ENCODE data around the gene DYNLL2. TPM values are rescaled to one million over a fixed set of nuclear protein-coding genes. Genes with fewer than 3 reads are reported as not detected.
A peak's percentile ranks its signal among the peaks of the same experiment; 100 is the strongest.
"Not testable (repeated sequence)": the region's sequence is repeated elsewhere in the genome, so short reads cannot be mapped to it uniquely, and the experiment has no call there.

DYNLL2 gene
- total RNA-seq, 1 donor from 2014 or later = 55.7 TPM

DNA sequence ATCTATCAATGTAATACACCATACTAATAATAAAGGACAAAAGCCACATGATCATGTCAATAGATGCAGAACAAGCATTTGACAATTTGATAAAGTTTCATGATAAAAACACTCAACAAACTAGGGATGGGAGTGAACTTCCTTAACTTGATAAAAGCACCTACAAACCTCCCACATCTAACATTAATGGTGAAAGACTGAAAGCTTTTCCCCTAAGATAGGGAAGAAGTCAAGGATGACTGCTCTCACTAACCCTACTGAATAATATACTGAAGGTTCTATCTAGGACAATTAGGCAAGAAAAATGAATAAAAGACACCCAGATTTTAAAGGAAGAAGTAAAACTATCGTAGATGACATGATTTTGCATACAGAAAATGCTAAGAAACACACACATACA is 10.4 kb upstream of the DYNLL2 start:
- DNase-seq (ENCODE audit: low spot score) = no peak

DNA sequence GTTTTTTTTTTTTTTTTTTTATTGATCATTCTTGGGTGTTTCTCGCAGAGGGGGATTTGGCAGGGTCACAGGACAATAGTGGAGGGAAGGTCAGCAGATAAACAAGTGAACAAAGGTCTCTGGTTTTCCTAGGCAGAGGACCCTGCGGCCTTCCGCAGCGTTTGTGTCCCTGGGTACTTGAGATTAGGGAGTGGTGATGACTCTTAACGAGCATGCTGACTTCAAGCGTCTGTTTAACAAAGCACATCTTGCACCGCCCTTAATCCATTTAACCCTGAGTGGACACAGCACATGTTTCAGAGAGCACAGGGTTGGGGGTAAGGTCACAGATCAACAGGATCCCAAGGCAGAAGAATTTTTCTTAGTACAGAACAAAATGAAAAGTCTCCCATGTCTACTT is 10.0 kb upstream of the DYNLL2 start:
- not testable (repeated sequence) for DNase-seq (ENCODE audit: low spot score)

DNA sequence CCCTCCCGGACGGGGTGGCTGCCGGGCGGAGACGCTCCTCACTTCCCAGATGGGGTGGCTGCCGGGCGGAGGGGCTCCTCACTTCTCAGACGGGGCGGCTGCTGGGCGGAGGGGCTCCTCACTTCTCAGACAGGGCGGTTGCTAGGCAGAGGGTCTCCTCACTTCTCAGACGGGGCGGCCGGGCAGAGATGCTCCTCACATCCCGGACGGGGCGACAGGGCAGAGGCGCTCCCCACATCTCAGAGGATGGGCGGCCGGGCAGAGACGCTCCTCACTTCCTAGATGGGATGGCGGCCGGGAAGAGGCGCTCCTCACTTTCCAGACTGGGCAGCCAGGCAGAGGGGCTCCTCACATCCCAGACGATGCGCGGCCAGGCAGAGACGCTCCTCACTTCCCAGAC is 8.8 kb upstream of the DYNLL2 start:
- not testable (repeated sequence) for DNase-seq (ENCODE audit: low spot score)

DNA sequence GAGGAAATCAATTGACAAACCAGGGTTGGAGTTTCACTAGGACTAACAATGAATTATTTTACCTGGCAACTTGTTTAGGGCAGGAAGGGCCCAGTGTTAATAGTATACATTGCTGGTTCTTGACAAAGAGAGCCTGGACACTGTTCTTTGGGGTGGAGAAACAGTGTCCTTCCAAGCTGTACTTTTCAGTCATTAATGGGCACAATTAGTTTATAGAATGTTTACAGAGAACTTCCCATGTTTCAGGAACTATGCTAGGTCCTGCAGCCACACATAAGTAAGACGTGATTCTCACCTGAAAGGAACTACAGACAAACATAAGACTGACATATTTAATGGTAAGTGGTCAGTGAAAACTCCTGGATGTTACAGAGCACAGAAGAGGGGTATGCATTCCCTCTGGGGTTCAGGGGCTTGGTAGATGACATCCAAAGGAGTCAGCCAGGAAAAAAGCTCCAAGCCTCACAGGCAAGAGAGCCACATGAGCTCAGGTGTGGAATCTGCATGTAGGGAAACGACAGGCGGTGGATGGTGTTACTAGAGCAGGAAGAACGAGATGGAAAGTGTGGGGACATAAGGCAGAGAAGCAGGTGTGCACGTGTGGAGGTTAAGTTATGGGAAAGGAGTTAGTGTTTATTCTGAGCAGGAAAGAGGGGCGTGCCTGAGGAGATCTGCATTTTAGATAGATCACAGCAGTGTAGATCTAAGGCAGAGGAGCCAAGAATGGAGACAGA is 3.8 kb upstream of the DYNLL2 start:
- no peak for DNase-seq (ENCODE audit: low spot score)

DNA sequence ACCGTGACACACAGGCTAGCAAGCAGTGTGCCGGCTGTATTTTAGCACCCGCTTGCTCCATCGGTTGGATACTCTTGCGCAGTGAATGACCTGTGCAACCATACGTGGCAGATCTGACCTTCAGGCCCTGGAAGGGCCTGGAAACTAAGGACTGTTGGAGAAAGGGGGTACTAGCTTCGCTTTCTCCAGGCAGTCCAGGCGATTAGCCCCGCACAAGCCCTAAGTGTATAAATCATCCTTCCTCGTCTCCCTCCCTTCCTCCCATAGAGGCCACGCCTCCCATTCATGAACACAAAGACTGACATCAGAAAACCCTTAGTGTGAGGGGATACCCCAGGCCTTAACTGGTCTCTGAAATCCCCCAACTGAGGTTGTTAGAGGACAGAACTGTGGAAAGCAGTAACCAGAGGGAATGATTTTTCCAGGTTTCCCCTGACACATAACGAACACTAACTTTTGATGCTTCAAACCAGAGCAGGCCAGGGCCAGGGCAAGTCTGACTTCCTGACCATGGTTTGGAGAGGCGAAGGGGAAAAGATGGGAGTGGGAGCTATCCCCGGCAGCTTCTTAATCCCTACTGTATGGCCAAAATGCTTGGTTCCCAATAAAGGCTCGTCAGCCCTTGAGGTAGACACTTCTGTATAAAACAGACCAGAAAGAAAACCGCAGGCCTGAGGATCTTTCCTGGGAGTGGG is 1.4 kb upstream of the DYNLL2 start:
- no peak for DNase-seq (ENCODE audit: low spot score)

DNA sequence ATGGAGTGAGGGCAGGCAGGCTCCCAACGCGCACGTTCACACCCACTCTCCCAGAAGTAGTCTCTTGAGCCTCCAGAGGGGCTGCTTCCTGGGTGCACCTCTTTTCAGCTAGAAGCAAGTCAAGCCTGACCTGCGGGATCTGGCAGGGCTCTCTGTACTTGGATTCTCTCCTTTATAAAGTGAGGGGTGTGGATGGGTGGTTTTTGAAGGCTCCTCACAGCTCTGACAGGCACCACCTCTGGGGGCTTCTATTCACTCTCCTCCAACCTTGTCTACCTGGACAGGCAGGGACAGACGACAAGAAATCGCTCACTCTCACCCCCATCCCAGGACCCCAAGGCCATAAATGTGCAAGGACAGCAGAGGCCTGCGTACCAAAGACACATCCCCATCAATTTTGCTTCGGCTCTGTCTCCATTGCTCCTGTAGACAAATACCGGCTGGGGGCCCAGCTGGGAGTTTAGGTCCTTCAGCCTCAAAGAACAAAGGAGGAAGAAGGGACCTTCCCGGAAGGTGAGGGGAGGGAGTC is 814 bp upstream of the DYNLL2 start:
- no peak for DNase-seq (ENCODE audit: low spot score)

DNA sequence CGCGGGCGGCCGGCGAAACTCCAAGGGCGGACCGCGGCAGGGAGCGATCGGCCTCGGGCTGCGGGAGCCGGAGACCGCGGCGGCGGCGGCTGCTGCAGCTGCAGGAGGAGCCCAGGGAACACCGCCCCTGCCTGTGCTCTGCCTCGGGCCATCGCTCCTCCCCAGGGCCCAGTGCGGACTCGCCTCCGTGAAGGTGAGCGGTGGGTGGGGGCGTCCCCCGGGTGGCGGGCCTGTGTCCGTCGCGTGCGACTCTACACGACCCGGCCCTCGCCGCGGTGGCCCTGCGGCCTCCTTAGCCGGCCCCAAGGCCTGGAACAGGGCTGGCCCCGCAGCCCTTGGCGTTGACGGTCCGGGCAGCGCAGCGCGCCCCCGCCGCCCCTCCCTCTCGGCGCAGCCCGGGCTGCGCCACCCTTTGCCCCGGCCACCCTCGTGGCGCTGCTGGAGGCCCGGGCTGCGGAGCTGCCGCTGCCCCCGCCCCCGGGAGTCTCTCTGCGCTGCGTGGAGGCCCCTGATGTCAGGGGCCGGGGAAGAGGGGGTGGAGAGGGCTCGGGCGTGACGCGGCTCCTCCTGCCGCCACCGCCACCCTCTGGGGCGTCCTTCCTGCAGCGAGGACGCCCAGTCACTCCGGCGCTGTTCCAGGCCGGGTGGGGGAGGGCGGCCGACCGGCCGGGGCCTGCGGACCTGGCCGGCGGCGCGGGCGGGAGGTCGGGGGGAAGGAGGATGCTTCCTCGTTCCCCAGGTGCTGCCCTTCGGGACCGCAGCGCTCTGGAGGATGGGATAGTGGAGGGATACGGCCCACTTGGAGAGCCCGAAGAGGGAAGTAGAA is 485 bp downstream of the DYNLL2 start:
- peak; percentile 40 for DNase-seq (ENCODE audit: low spot score)

DNA sequence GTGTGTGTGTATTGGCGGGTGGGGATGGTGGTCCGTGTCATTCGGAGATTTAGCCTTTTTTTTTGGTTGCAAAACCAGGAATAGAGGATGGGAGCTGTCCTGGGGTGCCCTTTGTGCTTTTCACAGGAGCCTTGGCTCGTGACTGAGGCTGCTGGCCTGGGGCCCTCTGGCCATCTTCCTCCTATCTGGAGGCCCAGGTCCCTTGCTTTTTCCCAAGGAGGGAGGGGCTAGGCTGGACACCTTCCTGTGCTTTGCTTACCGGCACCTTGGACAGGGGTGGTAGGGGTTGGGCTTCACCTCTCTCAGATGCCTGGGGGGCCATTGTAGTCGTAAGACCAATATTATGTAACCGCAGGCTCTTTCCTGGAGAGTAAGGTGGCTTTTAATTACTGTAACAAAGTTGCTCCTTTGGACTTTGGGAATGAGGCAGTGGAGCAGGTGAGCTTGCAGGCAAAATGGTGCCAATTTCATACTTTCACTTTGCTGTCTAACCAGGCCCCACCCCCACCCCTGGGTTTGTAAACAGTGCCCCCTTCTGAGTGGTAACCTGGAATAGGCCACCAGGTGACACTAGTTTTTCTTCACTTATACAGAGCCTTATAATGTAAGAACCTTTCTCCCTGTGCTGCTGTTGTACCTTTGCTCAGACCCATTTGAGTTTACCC is 1.2 kb downstream of the DYNLL2 start:
- DNase-seq (ENCODE audit: low spot score) = no peak

DNA sequence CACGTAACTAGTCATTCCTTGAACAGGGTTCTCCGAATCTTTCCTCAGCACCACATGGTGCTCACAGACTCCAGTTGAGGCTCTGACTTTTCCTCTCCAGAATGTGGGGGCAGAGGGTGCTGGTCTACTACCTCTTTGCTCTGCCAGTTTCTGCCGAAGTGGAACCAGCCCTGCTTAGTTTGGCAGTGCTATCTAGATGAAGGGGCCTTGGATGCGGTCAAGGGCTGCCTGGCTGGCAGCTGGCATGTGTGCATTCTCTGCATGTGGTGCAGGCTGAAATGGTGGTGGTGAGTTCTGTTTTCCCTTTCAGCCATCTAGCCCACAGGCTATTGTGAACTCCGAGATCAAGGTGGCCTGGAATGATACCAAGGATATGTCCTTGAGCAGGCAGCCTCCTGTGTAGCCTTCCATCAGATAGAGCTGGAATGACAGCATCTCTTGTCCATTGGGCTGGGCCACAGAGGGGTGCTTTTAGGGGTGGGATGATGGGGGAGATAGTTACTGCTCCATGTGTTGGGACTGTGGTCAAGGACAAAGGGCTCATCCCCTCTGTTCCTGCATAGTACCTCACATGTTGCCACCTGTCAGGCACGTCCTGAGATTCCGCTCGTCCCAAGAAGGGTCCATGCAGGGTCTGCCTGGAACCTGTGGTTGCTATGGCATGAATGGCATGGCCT is 2.0 kb downstream of the DYNLL2 start:
- DNase-seq (ENCODE audit: low spot score) = no peak

DNA sequence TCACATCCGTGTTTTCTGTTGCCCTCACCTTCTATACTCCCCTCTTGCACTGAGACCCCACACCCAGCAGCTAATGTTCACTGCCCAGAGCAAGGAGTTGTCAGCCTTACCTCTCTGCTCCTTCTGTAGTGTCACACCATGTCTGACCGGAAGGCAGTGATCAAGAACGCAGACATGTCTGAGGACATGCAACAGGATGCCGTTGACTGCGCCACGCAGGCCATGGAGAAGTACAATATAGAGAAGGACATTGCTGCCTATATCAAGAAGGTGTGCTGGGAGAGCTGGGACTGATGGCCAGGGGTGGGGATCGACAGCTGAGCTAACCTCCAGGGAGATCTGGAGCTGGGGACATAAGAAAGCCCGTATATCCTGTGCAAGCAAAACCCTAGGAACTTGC is 3.7 kb downstream of the DYNLL2 start:
- DNase-seq (ENCODE audit: low spot score) = no peak

DNA sequence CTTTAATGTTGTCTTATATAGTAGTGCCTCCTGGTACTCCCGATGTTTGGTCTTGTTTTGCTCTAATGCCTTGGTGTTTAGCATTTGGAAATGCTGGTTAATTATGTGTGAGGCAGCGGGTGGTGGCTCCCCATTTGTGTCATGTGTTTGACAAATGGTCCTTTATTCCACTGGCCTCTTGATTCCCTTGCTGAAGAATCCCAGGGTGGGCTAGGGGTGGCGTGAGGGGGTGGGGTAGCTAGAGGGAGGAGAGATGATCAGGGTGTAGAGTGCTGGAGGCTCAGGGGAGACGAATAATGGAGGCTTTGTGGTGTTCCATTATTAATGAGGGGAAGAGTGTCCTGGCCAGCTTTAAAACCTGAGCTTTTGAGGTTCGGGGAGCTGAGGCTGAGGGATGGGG is 5.4 kb downstream of the DYNLL2 start:
- DNase-seq (ENCODE audit: low spot score) = no peak

DNA sequence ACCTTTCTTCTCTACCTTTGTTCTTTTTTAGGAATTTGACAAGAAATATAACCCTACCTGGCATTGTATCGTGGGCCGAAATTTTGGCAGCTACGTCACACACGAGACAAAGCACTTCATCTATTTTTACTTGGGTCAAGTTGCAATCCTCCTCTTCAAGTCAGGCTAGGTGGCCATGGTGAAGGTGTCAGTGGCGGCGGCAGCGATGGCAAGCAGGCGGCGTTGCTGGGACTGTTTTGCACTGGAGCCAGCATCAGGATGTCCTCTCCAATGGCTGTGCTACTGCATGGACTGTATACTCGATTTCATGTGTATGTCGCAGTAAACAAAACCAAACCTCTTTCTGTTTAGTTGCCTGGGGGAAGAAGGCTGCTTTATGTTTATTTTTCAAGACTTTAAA is 5.9 kb downstream of the DYNLL2 start:
- DNase-seq (ENCODE audit: low spot score) = no peak

DNA sequence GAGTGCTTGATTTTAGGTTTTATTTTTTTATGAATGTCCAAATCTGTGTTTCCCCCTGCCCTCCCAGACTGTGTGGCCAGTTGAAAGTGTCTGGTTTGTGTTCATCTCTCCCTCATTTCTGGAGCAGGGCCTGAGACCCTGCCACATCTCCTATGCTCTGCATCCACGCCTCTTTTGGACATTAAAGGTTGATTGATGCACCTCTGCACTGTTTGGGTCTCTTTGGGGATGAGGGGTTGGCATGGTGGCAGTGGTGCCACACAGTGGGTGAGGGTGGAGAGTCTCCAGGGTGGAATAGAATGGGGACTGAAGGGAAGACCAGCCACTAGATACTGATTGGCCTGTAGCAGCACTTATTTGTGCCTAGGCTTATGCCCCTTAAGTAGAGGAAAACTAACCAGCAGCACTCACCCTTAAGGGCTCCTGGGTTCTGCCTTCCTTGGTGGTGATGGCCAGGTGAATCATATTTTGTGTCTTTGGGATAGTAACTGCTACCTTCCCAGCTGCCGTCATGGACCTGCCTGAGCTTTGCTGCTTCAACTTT is 7.9 kb downstream of the DYNLL2 start:
- no peak for DNase-seq (ENCODE audit: low spot score)

DNA sequence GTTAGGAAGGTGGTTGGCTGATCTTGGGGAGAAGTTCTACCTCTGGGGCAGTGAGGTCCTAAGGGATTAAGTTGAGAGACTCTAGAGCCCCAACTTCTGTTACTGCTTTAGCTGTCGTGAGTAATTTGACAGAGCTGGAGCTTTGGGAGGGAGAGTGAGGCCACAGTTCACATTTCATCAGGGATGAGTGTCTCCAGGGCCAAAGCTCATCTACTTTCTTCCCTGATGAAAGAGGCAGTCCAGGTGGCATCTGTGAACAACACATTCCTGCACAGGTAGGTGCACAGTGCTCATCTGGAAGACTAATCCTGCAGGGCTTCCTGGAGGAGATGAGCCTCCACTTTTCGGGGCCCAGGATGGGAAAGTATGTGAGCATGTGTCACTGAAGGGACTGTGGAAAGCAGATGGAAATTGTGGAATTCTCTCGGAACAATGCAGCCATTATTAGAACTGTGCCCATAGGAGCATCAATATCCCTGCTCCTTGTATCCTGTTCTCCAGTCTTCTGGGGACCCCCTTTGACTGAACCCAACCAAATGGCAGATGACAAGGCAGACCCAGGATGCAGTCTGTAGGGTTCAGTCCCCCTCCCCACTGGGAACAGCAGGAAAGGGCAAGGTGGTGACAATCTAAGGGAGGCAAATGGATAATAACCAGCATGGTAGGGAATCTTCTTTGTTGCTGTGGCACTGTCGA is 9.0 kb downstream of the DYNLL2 start:
- no peak for DNase-seq (ENCODE audit: low spot score)

DNA sequence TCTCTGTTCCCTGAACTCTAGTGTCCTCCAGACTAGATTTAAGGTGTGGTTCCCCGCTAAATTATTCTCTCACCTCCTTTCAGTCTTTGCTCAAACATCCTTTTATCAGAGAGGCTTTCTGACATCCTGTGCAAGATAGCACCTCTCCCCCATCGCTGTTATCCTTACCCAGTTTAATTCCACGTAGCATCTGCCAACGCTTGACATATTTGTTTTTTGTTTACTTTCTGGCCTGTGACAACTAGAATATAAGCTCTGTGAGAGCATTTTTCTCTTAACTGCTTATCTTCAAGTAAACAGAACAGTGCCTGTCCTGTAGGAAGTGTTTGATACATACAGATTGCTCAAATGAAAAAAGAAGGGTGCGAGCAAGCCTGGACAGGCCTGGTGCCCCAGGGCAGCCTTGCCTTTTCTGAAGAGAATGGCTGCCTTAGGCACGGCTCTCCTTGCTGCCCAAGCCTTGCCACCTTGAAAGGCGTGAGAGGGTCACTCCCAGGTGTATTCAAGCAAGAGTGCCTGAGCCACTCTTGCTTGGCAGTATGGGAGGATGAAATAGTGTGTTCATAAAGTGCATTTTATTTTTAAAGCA is 9.7 kb downstream of the DYNLL2 start:
- no peak for DNase-seq (ENCODE audit: low spot score)

DNA sequence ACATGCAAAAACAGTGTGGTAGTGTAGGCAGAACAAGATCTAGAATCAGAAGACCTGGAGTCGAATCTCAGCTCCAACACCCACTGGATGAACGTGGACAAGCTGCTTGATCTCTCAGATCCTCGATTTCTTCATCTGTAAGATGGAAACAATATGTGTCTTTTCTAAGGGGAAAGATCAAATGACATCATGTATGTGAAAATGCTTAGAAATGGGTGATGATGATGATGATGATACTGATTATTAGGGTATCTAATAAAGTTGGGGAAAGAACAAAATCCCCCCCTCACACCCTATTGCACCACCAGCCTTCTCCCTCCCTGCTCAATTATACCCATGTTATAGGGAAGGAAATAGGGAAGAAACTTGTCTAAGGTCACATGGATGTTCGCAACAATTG is 10.9 kb downstream of the DYNLL2 start:
- DNase-seq (ENCODE audit: low spot score) = no peak

DNA sequence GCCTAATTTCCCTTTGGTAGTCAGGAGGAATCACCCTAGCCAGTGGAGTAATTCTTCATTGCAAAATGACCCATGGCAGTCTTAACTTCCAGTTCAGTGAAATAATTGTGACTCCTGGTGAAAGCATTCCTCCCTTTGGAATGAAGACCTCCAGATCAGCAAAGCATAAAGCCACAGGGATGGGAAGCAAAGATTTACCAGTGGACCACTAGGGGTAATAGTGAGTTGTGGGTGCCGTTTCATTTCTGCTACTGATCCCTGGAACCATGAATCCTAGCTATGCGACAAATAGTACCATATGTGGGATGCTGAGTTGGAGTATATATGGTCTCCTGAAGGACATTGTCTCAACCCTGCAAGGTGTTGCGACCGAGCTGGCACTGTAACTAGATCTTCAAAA is 13.7 kb downstream of the DYNLL2 start:
- no peak for DNase-seq (ENCODE audit: low spot score)

DNA sequence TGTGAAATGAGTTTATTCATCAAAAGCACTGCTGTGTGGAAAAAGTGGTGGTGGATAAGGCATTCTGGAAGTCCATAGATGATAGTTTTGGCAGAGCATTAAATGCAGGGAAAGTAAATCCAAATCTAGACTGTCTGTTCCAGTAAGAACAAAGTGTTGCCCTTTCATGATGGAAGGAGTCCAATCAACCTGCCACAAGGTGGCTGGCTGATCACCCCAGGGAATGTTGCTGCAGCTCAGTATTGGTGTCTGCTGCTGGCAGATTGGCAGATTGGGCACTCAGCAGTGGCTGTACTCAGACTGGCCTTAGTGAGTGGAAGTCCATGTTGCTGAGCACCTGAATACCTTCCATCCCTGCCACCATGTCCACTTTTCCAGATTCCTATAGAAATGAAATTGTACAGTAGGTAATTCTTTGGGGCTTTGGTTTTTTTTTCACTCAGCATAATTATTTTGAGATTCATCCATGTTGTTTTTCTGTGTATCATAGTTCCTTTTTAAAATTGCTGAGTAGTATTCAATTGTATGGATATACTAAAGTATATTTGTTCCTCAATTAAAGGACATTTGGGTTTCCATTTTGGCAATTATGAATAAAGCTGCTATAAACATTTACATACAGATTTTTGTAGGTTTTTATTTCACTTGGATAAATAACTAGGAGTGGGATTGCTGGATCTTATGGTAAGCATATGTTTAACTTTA is 14.3 kb downstream of the DYNLL2 start:
- no peak for DNase-seq (ENCODE audit: low spot score)

DNA sequence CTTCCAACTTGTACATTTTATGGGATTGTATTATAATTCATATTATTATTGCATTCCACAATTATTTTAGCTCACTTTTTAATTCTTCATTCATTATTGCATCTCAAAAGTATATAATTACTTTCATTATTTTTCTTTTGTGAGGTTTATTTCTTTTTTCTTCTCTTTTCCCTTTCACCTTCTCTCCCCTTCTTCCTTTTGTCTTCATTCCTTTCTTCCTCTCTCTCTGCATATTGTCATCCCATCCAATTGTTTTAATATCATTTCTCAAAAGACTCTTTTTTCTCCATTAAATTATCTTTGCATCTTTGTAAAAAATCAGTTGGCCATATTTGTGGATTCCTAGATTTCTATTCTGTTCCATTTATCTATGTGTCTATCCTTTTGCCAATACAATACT is 17.3 kb downstream of the DYNLL2 start:
- DNase-seq (ENCODE audit: low spot score) = no peak

All from mucosa of gallbladder (tissue), 1 donor.